GM19372 (cell line): ENCODE results near the gene ACADVL.
"Not testable (repeated sequence)": the region's sequence is repeated elsewhere in the genome, so short reads cannot be mapped to it uniquely, and the experiment has no call there.

Experiments used
- ATAC-seq: cut with Tn5 transposase; IDR thresholded peaks from one replicate; pipeline ENCODE4 v1.9.1; 2021; ENCODE audit warnings: mild to moderate bottlenecking, low read depth, moderate library complexity; ENCODE audit not compliant: unreplicated experiment

Gene ACADVL

GRCh38 chr17:7233701-7234082 lies 14.0 kb downstream of the ACADVL start:
- ATAC-seq = no peak

- ATAC-seq = peak; percentile 64
Observed at GRCh38 chr17:7234083-7234951, 14.6 kb downstream of the ACADVL start, which contains the start of gene DVL2. DVL2 (minus strand) TSS chr17:7234517; CDS start chr17:7234262, 255 bp downstream.

- no peak for ATAC-seq
Observed at GRCh38 chr17:7235693-7236665, 16.2 kb downstream of the ACADVL start.

GRCh38 chr17:7236808-7237207 lies 17.1 kb downstream of the ACADVL start:
- no peak for ATAC-seq

- ATAC-seq = no peak
Observed at GRCh38 chr17:7237266-7237760, 17.6 kb downstream of the ACADVL start.

GRCh38 chr17:7237761-7238419 lies 18.2 kb downstream of the ACADVL start:
- no peak for ATAC-seq

GRCh38 chr17:7238420-7239090 lies 18.8 kb downstream of the ACADVL start:
- ATAC-seq = no peak

GRCh38 chr17:7239091-7240027 lies 19.6 kb downstream of the ACADVL start, which contains the start of gene PHF23:
PHF23 (minus strand) TSS chr17:7239457; CDS start chr17:7239279, 178 bp downstream.
- peak; percentile 52 for ATAC-seq

GRCh38 chr17:7240375-7240774 lies 20.6 kb downstream of the ACADVL start:
- no peak for ATAC-seq

GRCh38 chr17:7241090-7241733 lies 21.5 kb downstream of the ACADVL start:
- no peak for ATAC-seq

GRCh38 chr17:7241783-7242716 lies 22.3 kb downstream of the ACADVL start, which contains the start of gene GABARAP:
GABARAP (minus strand) TSS chr17:7242449; CDS start chr17:7242330, 119 bp downstream.
- ATAC-seq = peak; percentile 22

- peak; percentile 44 for ATAC-seq
Observed at GRCh38 chr17:7242717-7243452, 23.1 kb downstream of the ACADVL start.

- ATAC-seq = no peak
Observed at GRCh38 chr17:7243453-7243729, 23.7 kb downstream of the ACADVL start.

- not testable (repeated sequence) for ATAC-seq
Observed at GRCh38 chr17:7243838-7244237, 24.1 kb downstream of the ACADVL start.

GRCh38 chr17:7246779-7247178 lies 27.0 kb downstream of the ACADVL start:
- ATAC-seq = no peak

- no peak for ATAC-seq
Observed at GRCh38 chr17:7248796-7249195, 29.1 kb downstream of the ACADVL start.

GRCh38 chr17:7249214-7249613 lies 29.5 kb downstream of the ACADVL start:
- ATAC-seq = no peak
